ENCODE data around the gene CCNY.

DNA sequence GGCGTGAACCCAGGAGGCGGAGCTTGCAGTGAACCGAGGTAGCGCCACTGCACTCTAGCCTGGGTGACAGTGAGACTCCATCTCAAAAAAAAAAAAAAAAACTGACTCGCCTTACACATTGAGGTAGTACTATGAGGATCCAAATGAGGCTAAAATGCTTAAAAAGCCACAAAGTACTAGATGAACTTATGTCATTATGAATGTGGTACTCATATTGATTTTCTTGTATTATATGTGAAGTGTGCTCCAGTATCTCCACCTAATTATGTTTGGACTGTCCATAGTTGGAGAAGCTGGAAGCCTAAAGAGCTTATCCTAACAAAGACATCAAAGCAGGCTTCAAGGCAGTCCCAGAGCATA lies 9.1 kb downstream of the CCNY start:
- TF ChIP-seq, protein P1, sequence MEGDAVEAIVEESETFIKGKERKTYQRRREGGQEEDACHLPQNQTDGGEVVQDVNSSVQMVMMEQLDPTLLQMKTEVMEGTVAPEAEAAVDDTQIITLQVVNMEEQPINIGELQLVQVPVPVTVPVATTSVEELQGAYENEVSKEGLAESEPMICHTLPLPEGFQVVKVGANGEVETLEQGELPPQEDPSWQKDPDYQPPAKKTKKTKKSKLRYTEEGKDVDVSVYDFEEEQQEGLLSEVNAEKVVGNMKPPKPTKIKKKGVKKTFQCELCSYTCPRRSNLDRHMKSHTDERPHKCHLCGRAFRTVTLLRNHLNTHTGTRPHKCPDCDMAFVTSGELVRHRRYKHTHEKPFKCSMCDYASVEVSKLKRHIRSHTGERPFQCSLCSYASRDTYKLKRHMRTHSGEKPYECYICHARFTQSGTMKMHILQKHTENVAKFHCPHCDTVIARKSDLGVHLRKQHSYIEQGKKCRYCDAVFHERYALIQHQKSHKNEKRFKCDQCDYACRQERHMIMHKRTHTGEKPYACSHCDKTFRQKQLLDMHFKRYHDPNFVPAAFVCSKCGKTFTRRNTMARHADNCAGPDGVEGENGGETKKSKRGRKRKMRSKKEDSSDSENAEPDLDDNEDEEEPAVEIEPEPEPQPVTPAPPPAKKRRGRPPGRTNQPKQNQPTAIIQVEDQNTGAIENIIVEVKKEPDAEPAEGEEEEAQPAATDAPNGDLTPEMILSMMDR (conservative IDR thresholded peaks at IDR 0.05; ENCODE audit: low read length): no peak
- TF ChIP-seq EZH2phosphoT487 (IDR thresholded peaks at IDR 0.05; ENCODE audit: borderline replicate concordance): no peak

Measured in Loucy (cell line).